GM18909 (cell line): Measurements from ENCODE around the gene DEFB124.
"Not testable (repeated sequence)": the region's sequence is repeated elsewhere in the genome, so short reads cannot be mapped to it uniquely, and the experiment has no call there.

Experiments
- ATAC-seq: cut with Tn5 transposase; IDR thresholded peaks from one replicate; pipeline ENCODE4 v1.9.1; 2021; ENCODE audit warnings: mild to moderate bottlenecking; ENCODE audit not compliant: unreplicated experiment, poor library complexity

Gene DEFB124

DNA sequence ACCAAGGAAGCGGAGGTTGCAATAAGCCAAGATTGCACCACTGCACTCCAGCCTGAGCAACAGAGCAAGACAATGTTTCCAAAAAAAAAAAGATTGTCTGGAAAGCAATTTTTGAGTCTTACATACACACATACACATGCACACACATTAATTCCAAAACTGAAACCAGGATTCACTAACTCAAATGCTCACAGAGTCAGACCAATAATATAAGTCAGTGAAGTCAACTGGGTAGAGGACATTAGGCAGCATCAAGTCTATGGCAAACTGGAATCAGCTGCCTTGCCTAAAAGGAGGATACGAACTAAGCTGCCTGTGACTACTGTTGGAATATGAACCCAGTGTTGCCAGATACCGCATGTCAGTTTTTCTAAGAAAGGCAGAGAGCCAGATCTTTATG, 15.8 kb upstream of the DEFB124 start:
- no peak for ATAC-seq

DNA sequence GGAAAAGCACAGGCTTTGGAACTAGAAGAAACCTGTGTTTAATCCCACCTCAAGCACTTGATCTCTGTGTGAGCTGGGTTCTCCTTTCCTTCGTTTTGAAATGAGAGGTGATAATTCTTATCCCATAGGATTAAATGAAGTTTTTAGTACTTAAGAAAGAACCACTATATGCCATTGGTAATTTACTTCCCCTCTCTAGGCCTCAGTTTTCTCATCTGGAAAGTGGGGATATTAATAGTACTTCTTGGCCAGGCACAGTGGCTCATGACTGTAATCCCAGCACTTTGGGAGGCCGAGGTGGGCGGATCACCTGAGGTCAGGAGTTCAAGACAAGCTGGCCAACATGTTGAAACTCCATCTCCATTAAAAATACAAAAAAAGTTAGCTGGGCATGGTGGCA, 14.2 kb upstream of the DEFB124 start:
- ATAC-seq = no peak

DNA sequence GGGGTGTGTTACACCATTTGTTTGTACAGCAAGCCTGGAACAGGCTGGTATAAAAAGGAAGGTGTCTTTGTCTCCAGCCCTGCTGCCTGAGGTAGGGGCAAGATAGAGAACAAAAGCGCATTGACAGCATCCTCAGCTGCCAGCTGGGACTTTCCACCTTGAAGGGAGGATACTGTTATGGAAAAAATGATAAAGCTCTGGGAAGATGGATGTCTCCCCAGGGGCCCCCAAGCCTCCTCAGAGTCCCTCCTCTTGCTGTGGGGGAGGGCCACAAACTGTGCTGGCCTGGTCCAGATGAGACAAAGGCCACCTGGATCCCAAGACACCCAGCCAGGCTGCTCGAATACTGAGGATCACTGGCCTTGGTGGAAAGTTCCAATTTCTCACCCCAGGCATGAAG, 13.2 kb upstream of the DEFB124 start:
- ATAC-seq = no peak

DNA sequence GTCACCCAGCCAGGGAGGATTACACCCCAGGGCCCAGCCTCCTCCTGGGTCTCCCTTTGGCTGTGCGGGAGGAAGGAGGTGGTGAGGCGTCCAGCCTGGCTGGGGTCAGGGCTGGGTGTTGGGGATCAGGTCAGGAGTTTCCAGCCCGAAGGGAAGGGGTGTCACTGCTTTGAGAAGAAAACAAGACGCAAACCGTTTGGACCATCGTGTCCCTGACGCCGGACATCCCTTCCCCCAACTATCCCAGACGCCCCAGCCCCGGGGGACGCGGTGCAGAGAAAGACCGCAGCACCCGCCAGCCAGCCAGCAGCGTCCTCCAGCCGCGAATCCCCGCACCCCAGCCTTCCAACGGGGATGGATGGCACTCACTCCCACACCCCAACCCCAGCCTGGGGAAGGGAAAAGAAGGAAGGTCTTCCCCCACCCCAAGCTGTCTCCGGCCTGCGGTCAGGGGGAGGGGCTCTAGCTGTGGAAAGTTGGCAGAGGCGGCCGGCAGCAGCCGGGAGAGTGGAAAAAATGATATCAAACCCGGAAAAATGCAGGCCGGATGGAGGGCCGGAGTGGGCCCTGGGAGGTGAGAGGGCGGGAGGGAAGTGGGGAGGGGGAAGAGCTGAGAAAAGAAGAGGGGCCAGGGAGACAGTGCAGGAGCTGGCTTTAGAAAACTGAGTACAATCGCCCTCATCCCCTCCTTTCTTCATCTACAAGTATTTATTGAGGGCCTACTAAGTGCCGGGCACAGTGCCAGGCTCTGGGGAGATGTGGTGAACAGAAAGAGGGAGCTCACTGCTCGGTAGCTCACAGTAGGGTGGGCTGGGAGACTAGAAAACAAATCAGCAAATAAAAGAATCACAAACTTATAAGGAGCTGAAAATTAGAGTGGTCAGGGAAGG, 10.8 kb upstream of the DEFB124 start:
- no peak for ATAC-seq

DNA sequence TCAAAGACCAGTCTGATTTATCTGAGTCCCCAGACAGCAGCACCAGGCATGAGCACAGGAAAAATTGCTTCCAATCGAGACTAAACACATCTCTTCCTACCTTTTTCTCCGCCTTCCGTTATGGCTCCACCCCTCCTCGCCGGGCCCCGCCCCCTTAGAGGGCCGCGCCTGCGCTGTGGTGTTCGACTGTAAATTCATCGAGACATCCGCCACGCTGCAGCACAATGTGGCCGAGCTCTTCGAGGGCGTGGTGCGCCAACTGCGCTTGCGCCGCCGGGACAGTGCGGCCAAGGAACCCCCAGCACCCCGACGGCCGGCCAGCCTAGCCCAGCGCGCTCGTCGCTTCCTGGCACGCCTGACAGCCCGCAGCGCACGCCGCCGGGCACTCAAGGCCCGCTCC, 9.1 kb upstream of the DEFB124 start:
- ATAC-seq = no peak

DNA sequence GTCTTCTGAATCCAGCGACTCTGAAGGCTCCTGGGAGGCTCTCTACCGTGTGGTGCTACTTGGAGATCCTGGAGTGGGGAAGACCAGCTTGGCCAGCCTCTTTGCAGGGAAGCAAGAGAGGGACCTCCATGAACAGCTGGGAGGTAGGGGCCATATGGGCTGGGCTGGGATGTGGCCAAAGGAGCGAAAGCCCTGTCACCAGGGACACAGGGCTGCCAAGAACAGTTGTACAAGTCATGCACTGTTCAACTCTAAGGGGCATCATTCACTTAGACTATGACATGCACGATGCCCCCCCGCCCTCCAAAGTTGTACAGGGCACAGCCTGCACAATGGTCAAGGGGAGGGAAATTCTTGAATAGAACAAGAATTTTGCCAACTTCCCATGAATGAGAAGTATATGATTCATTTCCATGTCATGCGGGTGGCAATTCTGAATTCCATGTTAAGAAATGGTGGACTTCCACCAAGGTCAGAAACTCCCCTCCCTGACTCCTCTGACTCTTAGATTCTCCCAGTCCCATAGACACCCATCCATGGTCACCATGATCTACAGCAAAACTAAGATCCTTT, 1.8 kb upstream of the DEFB124 start:
- ATAC-seq = no peak

DNA sequence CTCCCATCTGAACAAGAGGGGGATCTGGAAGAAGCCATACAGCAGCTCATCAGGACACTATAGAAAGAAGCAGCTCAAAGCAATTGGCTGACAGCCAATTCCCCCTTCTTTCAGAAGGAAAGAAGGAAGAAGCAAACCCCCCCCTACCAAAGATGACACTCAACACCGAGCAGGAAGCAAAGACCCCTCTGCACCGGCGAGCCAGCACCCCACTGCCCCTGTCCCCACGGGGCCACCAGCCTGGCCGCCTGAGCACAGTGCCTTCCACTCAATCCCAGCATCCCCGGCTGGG, 1.3 kb upstream of the DEFB124 start:
- ATAC-seq = no peak

DNA sequence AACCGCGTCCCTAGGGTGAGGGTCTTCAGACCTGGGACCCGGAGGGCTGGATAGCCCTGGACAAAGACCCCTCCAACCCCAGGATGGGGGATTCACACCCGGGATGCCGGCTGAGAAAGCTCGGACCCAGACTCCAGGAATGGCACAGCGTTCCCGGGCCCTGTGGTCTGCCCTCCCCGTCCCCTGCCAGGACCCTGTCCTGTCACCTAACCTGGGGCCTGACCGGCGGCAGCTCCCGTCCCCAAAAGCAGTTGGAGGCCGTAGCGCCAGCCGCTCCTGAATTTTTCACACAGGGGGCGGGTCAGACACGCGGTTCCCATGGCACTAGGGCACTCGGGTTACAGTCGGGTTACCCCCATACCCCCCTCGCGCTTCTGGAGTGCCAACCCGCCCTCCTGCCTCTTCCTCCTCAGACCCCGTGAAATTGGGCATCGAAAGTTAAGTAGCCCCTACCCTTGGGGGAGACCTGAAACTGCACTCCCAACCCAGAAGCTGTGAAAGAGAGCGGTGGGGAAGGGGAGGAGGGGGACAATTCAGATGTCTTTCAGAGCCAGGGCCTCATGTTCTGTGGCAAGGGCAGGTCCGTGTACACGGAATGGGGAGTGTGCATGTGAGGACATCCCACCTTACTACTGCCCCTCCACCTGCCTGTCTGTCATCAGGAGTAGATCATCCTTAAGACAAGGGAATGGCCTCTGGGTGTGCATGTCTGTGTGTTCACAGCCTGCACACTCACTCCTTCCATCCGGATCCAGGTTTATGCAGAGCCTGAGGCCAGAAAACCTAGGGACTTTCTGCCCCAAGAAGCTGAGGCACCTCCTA, 756 bp upstream of the DEFB124 start:
- ATAC-seq = no peak

DNA sequence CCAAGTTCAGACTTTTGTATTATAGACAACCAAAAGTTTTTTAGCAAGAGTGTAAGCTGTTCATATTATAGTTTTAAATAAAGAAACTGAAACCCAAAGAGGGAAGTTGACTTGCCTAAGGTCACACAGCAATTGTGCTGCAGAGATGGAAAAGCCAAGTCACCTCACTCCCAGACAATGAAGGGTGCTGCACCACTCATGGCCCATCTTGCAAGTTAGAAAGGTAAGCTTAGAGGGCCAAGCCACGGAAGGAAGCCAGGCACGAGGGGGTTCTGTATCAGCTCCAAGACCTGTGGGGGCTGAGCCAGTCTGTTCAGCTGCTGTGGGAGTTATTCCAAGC, 860 bp downstream of the DEFB124 start:
- peak; percentile 73 for ATAC-seq

DNA sequence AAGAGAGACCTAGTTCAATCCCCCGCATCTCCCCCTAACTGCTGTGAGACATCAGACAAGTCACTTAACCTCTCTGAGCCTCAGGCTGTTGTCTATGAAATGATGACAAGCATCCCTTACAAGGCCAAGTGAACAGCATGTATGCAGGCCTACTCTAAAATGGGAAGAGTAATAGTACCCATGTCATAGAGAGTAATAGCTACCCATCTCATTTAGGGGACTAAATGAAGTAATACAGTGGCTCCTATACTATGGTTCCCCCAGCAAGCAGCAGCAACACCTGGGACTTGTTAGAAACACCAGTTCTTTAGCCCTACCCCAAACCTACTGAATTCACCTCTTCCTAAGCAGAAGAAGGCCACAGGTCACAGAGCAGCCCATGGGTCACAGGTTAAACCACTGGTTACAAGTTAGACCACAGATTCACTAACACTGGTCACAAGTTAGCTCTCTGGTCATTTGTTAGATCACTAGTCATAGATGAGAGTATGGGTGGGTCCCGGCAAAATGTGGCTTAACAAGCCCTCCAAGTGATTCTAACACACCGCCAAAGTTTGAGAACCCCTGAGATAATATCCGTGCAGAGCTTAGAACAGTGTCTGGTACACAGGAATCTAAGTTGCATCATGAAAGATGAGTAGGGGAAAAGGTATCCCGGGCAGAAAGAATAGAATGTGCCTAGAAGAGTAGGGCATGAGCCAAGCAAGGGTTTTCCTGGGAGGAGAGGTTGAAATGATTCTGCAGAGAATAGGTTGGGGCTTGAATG, 1.4 kb downstream of the DEFB124 start:
- peak; percentile 29 for ATAC-seq

DNA sequence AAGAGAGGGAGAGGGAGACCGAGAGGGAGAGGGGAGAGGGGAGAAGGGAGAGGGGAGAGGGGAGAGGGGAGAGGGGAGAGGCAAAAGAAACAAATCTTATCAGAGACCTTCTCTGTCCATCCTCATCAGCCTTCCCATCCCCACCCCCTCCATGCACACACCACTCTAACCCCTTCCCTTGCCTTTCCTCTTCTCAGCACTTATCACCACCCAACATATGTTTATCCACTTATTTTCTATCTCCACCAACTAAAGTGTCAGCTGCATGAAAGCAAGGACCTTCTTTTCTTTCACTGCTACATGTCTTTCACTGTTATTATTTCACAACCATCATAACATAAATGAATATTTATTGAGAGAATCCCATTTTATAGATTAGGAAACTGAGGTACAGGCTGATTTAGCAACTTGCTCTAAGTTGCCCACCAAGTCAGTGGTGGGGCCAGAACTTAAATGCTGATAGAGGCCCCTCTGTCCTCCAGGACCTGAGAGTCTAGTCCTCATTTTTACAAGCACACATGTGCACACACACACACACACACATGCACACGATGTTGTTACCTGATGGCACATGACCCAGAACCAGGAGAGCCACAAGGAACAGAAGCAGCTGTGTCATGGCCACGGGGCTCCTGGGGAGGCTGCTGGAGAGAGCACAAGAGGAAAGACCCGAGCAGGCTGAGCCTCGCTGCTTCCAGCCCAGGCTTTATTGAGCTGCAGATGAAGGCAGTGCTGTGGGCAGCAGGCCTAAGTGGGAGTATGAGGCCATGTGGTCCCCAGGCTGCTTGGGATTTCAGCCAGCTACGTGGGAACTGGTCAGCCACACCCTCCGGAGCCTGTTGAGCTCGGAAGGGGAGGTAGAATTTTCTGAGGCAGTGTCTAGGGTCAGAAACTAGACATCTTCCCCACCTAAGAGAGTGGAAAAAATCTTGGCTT, 2.3 kb downstream of the DEFB124 start:
- ATAC-seq = no peak

DNA sequence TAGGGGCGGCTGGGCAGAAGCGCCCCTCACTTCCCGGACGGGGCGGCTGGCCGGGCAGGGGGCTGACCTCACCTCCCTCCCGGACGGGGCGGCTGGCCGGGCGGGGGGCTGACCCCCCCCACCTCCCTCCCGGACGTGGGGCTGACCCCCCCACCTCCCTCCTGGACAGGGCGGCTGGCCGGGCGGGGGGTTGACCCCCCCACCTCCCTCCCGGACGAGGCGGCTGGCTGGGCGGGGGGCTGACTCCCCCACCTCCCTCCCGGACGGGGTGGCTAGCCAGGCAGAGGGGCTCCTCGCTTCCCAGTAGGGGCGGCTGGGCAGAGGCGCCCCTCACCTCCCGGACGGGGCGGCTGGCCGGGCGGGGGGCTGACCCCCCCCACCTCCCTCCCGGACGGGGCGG, 4.0 kb downstream of the DEFB124 start:
- ATAC-seq = not testable (repeated sequence)

DNA sequence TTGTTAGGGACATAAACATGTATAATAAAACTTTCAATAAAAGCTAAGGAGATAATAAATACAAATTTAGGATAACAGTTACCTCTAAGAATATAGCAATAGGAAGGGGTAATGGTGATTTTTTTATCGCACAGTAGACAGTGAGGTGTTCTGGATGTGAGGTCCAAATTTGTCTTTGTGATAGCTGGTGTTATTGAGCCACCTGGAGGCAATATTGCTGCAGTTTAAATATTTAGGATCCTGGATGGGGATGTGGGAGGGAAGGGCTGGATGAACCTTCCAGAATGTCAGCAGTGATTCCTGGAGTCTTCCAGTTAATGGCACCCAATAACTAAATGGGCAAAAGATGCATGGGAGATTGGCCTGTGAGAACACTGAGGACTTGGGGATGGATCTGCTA, 20.6 kb downstream of the DEFB124 start:
- no peak for ATAC-seq

DNA sequence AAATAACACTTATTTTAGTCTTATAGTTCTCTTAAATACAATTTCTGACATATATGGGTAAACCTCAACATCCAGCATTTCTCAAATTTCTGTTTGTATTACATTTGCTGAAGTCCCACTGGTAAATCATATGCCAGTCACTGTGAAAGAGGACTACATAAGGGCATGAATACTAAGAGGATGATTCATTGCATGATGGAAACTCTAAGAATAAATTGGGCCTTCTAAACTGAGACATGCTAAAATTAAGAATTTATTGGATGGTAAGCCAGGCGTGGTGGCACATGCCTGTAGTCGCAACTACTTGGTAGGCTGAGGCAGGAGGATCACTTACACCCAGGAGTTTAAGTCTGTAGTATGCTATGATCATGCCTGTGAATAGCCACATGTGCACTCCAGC, 22.4 kb downstream of the DEFB124 start:
- no peak for ATAC-seq

DNA sequence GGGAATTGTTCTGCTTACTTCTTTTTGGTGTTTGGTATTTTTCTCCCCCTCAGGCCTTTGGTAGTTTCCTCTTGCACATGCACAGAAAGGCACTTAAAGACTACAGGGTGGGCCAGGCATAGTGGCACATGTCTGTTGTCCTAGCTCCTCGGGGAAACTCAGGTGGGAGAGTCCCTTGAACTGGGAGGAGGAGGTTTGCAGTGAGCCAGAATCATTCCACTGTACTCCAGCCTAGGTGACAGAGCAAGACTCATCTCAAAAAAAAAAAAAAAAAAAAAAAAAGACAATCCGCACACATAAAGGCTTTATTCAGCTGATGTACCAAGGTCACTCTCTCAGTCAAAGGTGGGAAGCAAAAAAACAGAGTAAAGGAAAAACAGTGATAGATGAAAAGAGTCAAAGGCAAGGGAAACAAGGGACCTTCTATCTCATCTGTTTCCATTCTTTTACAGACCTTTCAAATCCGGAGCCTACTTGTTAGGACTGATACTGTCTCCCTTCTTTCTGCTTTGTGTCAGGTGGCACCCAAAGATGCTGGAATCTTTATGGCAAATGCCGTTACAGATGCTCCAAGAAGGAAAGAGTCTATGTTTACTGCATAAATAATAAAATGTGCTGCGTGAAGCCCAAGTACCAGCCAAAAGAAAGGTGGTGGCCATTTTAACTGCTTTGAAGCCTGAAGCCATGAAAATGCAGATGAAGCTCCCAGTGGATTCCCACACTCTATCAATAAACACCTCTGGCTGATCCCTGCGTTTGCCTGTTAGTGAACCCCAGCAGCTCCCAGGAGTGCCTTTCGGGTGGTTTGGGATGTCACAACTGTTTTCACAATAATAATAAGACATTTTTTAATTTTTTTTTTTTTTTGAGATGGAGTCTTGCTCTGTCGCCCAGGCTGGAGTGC, 25.2 kb downstream of the DEFB124 start:
- ATAC-seq = no peak

DNA sequence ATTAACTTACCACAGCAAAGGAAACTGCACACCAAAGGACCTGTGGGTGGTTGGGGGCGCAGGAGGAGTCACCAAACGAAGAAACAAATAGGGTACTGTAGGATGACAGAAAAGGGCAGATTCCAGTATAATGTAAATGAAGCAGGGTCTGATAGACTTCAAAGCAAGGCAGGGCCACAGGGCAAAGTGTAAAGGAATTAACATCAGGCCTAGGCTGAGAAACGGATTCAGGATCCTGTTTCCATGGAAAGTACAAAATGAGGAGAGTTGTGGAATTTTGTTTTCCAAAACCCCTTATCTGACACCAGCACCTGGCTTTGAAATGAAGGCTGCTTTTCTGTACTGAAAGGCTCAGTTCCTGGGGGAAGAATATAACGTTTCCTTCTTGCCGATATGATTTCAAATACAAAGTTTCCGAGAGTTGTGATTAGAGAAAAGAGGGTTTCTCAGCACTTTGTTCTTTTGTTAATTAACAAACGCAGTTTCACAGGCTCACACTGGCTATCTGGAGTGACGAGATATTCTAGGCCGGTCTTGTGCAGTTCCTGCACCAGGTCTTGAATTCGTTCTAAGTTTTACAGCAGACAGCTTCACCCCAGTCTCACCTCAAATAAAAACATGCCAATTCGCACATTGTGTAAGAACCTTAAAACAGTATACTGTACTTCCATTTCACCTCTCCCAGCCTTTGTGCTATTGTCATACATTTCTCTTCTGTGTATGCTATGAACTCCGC, 28.7 kb downstream of the DEFB124 start:
- no peak for ATAC-seq

DNA sequence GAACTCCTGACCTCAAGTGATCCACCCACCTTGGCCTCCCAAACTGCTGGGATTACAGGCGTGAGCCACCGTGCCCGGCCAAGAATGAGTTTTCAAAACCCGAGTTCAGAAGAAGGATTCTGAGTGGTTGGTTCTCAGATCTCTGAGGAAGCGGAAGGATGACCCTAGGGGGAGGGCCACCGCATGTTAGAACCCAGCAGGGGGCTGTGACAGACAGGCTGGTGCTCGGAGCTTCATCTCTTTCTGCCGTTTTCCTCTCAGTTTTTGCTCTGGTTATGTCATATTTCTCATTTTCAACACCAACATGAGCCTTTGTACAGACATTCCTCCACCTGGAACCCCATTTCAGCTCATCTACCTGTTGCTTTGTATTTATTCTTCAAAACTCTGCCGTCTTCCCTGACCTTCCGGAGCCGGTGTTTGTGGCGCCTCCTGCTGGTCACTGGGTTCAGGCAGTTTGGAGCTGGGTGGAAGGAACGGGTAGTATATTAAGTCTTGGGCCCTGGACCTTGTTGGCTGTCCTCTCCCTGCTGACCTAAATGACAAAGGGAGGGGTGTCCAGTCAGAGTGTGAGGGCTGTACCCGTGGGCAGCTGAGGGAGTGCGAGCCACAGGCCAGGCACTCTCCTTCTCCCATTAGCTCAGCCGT, 34.8 kb downstream of the DEFB124 start, which contains the start of gene DEFB123:
Gene DEFB123 (plus strand): TSS at position 621 of the 648 bp plus-strand sequence. CDS start 67 bp downstream, outside the sequence.
- ATAC-seq = no peak
